GM23248 (cell line): Measurements from ENCODE around the gene TOP3A.

Source experiments
- EZH2 ChIP-seq: fragments of 200-600 bp; sonication (generic); IDR thresholded peaks from 2 replicates; pipeline ENCODE4 v1.6.1; 2018; ENCODE audit warnings: antibody characterized with exemption, mild to moderate bottlenecking; ENCODE audit not compliant: insufficient read depth, poor library complexity, severe bottlenecking
- EZH2phosphoT487 ChIP-seq: fragments of 200-600 bp; sonication (generic); IDR thresholded peaks from 2 replicates; pipeline ENCODE4 v1.6.1; 2018; ENCODE audit warnings: antibody characterized with exemption, moderate library complexity, mild to moderate bottlenecking, low read depth; ENCODE audit not compliant: insufficient read depth

DNA sequence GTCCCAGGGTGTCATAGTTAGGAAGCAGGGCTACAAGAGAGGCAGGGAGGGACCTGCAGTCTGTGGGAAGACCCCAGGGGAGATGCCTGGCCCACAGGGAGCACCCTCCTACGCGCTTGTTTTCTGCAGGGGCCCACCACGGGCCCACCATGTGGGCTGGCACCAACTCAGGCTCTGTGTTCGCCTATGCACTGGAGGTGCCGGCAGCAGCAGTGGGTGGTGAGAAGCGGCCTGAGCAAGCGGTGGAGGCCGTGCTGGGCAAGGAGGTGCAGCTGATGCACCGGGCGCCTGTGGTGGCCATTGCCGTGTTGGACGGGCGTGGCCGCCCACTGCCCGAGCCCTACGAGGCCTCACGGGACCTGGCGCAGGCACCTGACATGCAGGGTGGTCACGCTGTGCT, 74.3 kb downstream of the TOP3A start:
- no peak for TF ChIP-seq EZH2phosphoT487
- no peak for TF ChIP-seq EZH2
